Liver (tissue), 9 donors: ENCODE data around the gene CARS1. TPM values are rescaled to one million over a fixed set of nuclear protein-coding genes. Genes with fewer than 3 reads are reported as not detected.

Experiments used
- DNase-seq: peaks from one replicate; pipeline ENCODE4 v3.0.0-alpha.2; 2017; ENCODE audit warnings: low spot score
- H3K27ac ChIP-seq, 2 donors: one replicate each; pipeline ENCODE4 v1.7.0; 2013; ENCODE audit warnings: inconsistent platforms in 2 of 2, low read length in 2 of 2, control low read depth in 1 of 2, low read depth in 1 of 2, mild to moderate bottlenecking in 1 of 2
- H3K27me3 ChIP-seq, 4 donors: one replicate each; pipeline versions ENCODE4 v1.6.1 to v1.7.0; 2013; ENCODE audit warnings: low read length in 3 of 4, inconsistent platforms in 1 of 4, mild to moderate bottlenecking in 1 of 4, moderate library complexity in 1 of 4; ENCODE audit not compliant: control insufficient read depth in 4 of 4, insufficient read depth in 4 of 4
- H3K36me3 ChIP-seq, 4 donors: one replicate each; pipeline versions ENCODE4 v1.6.1 to v1.7.0; 2013; ENCODE audit warnings: low read length in 3 of 4, mild to moderate bottlenecking in 3 of 4, low read depth in 1 of 4, moderate library complexity in 1 of 4; ENCODE audit not compliant: control insufficient read depth in 4 of 4, insufficient read depth in 3 of 4
- H3K4me1 ChIP-seq, 4 donors: one replicate each; pipeline versions ENCODE4 v1.6.1 to v1.7.0; 2013; ENCODE audit warnings: low read length in 3 of 4, mild to moderate bottlenecking in 3 of 4, moderate library complexity in 1 of 4; ENCODE audit not compliant: control insufficient read depth in 4 of 4, insufficient read depth in 4 of 4
- H3K4me3 ChIP-seq, 3 donors: one replicate each; pipeline versions ENCODE4 v1.6.1 to v1.7.0; 2013; ENCODE audit warnings: low read length in 3 of 3, control low read depth in 1 of 3, low read depth in 1 of 3, mild to moderate bottlenecking in 1 of 3
- H3K9ac ChIP-seq, 2 donors: one replicate each; pipeline ENCODE4 v1.7.0; 2013; ENCODE audit warnings: low read length in 2 of 2, mild to moderate bottlenecking in 2 of 2, moderate library complexity in 2 of 2, control low read depth in 1 of 2, low read depth in 1 of 2
- H3K9me3 ChIP-seq, 4 donors: one replicate each; pipeline versions ENCODE4 v1.6.1 to v1.7.0; 2013; ENCODE audit warnings: low read length in 3 of 4; ENCODE audit not compliant: control insufficient read depth in 4 of 4
- EGR1 ChIP-seq, 2 donors: IDR thresholded peaks; 2 replicates each; pipeline ENCODE4 v1.6.1; 2016 to 2018; ENCODE audit warnings: antibody characterized with exemption in 2 of 2, low read depth in 2 of 2
- FOXA1 ChIP-seq: IDR thresholded peaks from 2 replicates; pipeline ENCODE4 v1.6.1; 2016; ENCODE audit warnings: antibody characterized with exemption
- FOXA2 ChIP-seq: IDR thresholded peaks from 2 replicates; pipeline ENCODE4 v1.6.1; 2016; ENCODE audit warnings: antibody characterized with exemption
- GABPA ChIP-seq, 2 donors: IDR thresholded peaks in 1 of 2; conservative IDR thresholded peaks in 1 of 2; 2 replicates each; pipeline ENCODE4 v1.6.1; 2016; ENCODE audit warnings: antibody characterized with exemption in 2 of 2, mild to moderate bottlenecking in 1 of 2, moderate library complexity in 1 of 2
- HNF4A ChIP-seq, 2 donors: conservative IDR thresholded peaks; 2 replicates each; pipeline ENCODE4 v1.6.1; 2016; ENCODE audit warnings: antibody characterized with exemption in 2 of 2, mild to moderate bottlenecking in 2 of 2
- HNF4G ChIP-seq: IDR thresholded peaks from 2 replicates; pipeline ENCODE4 v1.6.1; 2016; ENCODE audit warnings: antibody characterized with exemption
- JUND ChIP-seq, 2 donors: IDR thresholded peaks; 2 replicates each; pipeline ENCODE4 v1.6.1; 2016; ENCODE audit warnings: antibody characterized with exemption in 2 of 2
- NR2F2 ChIP-seq: IDR thresholded peaks from 2 replicates; pipeline ENCODE4 v1.6.1; 2016; ENCODE audit warnings: antibody characterized with exemption
- RAD21 ChIP-seq, 2 donors: IDR thresholded peaks; 2 replicates each; pipeline ENCODE4 v1.6.1; 2016; ENCODE audit warnings: antibody characterized with exemption in 2 of 2, mild to moderate bottlenecking in 2 of 2
- RXRA ChIP-seq, 2 donors: IDR thresholded peaks; 2 replicates each; pipeline ENCODE4 v1.6.1; 2017 to 2018; ENCODE audit warnings: antibody characterized with exemption in 2 of 2, mild to moderate bottlenecking in 1 of 2
- SP1 ChIP-seq: IDR thresholded peaks from 2 replicates; pipeline ENCODE4 v1.6.1; 2018; ENCODE audit warnings: antibody characterized with exemption, mild to moderate bottlenecking
- TAF1 ChIP-seq: conservative IDR thresholded peaks from 2 replicates; pipeline ENCODE4 v1.6.1; 2016; ENCODE audit warnings: antibody characterized with exemption, mild to moderate bottlenecking
- YY1 ChIP-seq: IDR thresholded peaks from 2 replicates; pipeline ENCODE4 v1.6.1; 2016; ENCODE audit warnings: antibody characterized with exemption, mild to moderate bottlenecking
- WGBS: extraction: QIAGEN DNeasy Blood & Tissue Kit; methylation state at CpG from one replicate; pipeline ENCODE4 v1.1.7; 2013; 5-methylcytosine and 5-hydroxymethylcytosine counted together
- polyA plus RNA-seq, 2 donors: library from polyadenylated mRNA; stranded (reverse) in 1 of 2; unstranded in 1 of 2; fragments of 200-250 nt in 1 of 2; fragments of >200 nt in 1 of 2; fragmentation: Nextera tagmentation in 1 of 2; extraction: Ambion mirVana in 1 of 2; gene quantifications; one replicate each; pipeline versions ENCODE4 v1.2.1 to v1.2.3, GENCODE V29; 2013 to 2015
- total RNA-seq, 2 donors: library from RNA; depleted of rRNA; stranded (reverse); fragments of >200 nt; gene quantifications; one replicate each; pipeline ENCODE4 v1.2.3, GENCODE V29; 2014
- TF ChIP-seq, protein P1 (sequence below): IDR thresholded peaks from 2 replicates; pipeline ENCODE4 v1.6.1; 2016; ENCODE audit warnings: antibody characterized with exemption
- TF ChIP-seq, protein P2 (sequence below): IDR thresholded peaks from 2 replicates; pipeline ENCODE4 v1.6.1; 2016; ENCODE audit warnings: antibody characterized with exemption
- TF ChIP-seq, protein P3 (sequence below): IDR thresholded peaks from 2 replicates; pipeline ENCODE4 v1.6.1; 2016; ENCODE audit warnings: antibody characterized with exemption
- TF ChIP-seq, protein P4 (sequence below): IDR thresholded peaks from 2 replicates; pipeline ENCODE4 v1.6.1; 2016; ENCODE audit warnings: antibody characterized with exemption, mild to moderate bottlenecking
- TF ChIP-seq, protein P5 (sequence below): fragments of 150-350 bp; IDR thresholded peaks from 2 replicates; pipeline ENCODE4 v1.5.1; 2017; ENCODE audit warnings: improper control_type of control experiment, low read depth, low read length; ENCODE audit not compliant: missing input control
- donor health status: healthy.
- donor health status: healthy.
- donor health status: healthy.
- donor health status: healthy.
- donor health status: healthy.

CARS1 gene
- total and polyA plus RNA-seq, 4 donors = 15.2 to 40.1 (median 22.1) TPM

DNA sequence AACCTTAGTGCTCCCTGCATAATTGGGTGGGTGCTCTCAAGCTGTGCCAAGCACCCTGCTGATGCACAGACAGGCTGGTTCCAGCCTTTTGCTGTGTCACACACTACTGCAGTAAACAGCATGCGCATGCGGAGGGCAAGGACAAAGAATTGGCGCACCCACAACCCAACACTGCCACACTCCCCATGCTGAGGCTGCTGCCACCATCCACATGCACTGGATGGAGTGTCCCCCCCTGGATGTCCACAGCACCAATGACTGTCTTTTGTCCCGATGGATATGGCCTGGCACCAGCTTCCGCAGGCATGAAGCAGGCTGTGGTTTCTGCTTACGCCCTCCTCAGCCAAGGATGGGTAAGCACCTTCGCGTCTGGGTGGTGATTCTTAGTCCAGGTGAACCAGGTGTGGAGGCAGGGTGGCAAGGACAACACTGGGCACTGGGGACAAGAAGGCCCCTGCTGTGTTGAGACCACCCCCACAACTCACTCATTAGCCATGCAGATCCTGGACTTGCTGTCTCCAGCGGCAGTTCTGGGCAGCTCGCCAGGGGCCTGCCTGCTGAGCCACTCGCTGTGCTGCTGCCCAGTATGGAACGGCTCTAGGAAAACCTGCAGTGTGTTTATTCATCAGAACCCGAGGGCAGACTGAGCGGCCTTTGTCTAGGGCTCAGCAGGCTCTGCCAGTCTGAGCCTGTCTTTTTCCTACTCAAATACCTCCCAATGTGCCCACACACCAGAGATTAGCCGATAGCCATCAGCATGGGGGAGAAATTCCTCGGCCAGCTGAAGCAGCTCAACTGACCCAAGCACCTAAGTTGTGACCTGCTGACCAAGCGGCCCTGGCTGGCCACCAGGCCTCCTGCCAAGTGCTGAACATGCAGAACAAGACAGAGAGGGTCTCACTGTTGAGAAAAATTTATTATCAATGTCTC lies 56.9 kb downstream of the CARS1 start:
- peaks cover 6 to 29% (median 23%) of the 10 kb centered on the region in 4 donors for H3K4me1 ChIP-seq
- no peaks in the 10 kb centered on the region for H3K27me3 ChIP-seq
- no peaks in the 10 kb centered on the region for H3K9me3 ChIP-seq
- WGBS = 57% methylated on average over 17 of the region's 17 CpGs
- peak overlapping the region; percentile 39 to 43 for H3K27ac ChIP-seq
- H3K9ac ChIP-seq = no peak overlapping the region
- no peak overlapping the region for H3K4me3 ChIP-seq
- H3K36me3 ChIP-seq = peaks cover 4 to 36% (median 8%) of the 10 kb centered on the region in 4 donors
- TF ChIP-seq HNF4A (conservative IDR thresholded peaks at IDR 0.05) (peak; percentile 48 to 71), SP1 (peak; percentile 41), GABPA (IDR thresholded peaks at IDR 0.05 in 1 of 2, conservative IDR thresholded peaks at IDR 0.05 in 1 of 2) (no peak), HNF4G (no peak), RAD21 (IDR thresholded peaks at IDR 0.05) (peak in 1 of 2 donors; percentile 27), EGR1 (IDR thresholded peaks at IDR 0.05; ENCODE audit: low read depth in 2 of 2) (no peak), NR2F2 (no peak), JUND (IDR thresholded peaks at IDR 0.05) (no peak), YY1 (no peak), FOXA1 (no peak), TAF1 (no peak), FOXA2 (no peak), RXRA (IDR thresholded peaks at IDR 0.05) (peak in 1 of 2 donors; percentile 61)
- TF ChIP-seq, protein P1, sequence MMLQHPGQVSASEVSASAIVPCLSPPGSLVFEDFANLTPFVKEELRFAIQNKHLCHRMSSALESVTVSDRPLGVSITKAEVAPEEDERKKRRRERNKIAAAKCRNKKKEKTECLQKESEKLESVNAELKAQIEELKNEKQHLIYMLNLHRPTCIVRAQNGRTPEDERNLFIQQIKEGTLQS = no peak
- TF ChIP-seq, protein P2, sequence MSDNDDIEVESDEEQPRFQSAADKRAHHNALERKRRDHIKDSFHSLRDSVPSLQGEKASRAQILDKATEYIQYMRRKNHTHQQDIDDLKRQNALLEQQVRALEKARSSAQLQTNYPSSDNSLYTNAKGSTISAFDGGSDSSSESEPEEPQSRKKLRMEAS = no peak
- TF ChIP-seq, protein P3, sequence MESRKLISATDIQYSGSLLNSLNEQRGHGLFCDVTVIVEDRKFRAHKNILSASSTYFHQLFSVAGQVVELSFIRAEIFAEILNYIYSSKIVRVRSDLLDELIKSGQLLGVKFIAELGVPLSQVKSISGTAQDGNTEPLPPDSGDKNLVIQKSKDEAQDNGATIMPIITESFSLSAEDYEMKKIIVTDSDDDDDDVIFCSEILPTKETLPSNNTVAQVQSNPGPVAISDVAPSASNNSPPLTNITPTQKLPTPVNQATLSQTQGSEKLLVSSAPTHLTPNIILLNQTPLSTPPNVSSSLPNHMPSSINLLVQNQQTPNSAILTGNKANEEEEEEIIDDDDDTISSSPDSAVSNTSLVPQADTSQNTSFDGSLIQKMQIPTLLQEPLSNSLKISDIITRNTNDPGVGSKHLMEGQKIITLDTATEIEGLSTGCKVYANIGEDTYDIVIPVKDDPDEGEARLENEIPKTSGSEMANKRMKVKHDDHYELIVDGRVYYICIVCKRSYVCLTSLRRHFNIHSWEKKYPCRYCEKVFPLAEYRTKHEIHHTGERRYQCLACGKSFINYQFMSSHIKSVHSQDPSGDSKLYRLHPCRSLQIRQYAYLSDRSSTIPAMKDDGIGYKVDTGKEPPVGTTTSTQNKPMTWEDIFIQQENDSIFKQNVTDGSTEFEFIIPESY = no peak
- TF ChIP-seq, protein P4, sequence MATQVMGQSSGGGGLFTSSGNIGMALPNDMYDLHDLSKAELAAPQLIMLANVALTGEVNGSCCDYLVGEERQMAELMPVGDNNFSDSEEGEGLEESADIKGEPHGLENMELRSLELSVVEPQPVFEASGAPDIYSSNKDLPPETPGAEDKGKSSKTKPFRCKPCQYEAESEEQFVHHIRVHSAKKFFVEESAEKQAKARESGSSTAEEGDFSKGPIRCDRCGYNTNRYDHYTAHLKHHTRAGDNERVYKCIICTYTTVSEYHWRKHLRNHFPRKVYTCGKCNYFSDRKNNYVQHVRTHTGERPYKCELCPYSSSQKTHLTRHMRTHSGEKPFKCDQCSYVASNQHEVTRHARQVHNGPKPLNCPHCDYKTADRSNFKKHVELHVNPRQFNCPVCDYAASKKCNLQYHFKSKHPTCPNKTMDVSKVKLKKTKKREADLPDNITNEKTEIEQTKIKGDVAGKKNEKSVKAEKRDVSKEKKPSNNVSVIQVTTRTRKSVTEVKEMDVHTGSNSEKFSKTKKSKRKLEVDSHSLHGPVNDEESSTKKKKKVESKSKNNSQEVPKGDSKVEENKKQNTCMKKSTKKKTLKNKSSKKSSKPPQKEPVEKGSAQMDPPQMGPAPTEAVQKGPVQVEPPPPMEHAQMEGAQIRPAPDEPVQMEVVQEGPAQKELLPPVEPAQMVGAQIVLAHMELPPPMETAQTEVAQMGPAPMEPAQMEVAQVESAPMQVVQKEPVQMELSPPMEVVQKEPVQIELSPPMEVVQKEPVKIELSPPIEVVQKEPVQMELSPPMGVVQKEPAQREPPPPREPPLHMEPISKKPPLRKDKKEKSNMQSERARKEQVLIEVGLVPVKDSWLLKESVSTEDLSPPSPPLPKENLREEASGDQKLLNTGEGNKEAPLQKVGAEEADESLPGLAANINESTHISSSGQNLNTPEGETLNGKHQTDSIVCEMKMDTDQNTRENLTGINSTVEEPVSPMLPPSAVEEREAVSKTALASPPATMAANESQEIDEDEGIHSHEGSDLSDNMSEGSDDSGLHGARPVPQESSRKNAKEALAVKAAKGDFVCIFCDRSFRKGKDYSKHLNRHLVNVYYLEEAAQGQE = peak; percentile 38
- TF ChIP-seq, protein P5, sequence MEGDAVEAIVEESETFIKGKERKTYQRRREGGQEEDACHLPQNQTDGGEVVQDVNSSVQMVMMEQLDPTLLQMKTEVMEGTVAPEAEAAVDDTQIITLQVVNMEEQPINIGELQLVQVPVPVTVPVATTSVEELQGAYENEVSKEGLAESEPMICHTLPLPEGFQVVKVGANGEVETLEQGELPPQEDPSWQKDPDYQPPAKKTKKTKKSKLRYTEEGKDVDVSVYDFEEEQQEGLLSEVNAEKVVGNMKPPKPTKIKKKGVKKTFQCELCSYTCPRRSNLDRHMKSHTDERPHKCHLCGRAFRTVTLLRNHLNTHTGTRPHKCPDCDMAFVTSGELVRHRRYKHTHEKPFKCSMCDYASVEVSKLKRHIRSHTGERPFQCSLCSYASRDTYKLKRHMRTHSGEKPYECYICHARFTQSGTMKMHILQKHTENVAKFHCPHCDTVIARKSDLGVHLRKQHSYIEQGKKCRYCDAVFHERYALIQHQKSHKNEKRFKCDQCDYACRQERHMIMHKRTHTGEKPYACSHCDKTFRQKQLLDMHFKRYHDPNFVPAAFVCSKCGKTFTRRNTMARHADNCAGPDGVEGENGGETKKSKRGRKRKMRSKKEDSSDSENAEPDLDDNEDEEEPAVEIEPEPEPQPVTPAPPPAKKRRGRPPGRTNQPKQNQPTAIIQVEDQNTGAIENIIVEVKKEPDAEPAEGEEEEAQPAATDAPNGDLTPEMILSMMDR = no peak
- DNase-seq = no peak
